ENCODE data around the gene TMEM52. TPM values are rescaled to one million over a fixed set of nuclear protein-coding genes. Genes with fewer than 3 reads are reported as not detected.

Gene TMEM52
- total and polyA plus RNA-seq, 2 of the 13 experiments (the other 11 are each of a cell fraction or from before 2014, with no cell fraction given) = 13.2 to 18.7 TPM

- TF ChIP-seq TBX2 (CRISPR knock-in tag; IDR thresholded peaks at IDR 0.05; ENCODE audit: borderline replicate concordance) = peak; percentile 36; the same call in 1 of the 2 replicates
- TF ChIP-seq RCOR2 (CRISPR knock-in tag; IDR thresholded peaks at IDR 0.05) = no peak
- peak; percentile 71; the same call in 1 of the 2 replicates for TF ChIP-seq ERF (CRISPR knock-in tag; IDR thresholded peaks at IDR 0.05)
- no peak for TF ChIP-seq HNRNPUL1 (IDR thresholded peaks at IDR 0.05; ENCODE audit: low read depth, low read length)
- no peak for TF ChIP-seq TMF1 (CRISPR knock-in tag; IDR thresholded peaks at IDR 0.05; ENCODE audit: low read depth)
- no peak for TF ChIP-seq ZNF557 (CRISPR knock-in tag; IDR thresholded peaks at IDR 0.05)
- TF ChIP-seq, protein P1, sequence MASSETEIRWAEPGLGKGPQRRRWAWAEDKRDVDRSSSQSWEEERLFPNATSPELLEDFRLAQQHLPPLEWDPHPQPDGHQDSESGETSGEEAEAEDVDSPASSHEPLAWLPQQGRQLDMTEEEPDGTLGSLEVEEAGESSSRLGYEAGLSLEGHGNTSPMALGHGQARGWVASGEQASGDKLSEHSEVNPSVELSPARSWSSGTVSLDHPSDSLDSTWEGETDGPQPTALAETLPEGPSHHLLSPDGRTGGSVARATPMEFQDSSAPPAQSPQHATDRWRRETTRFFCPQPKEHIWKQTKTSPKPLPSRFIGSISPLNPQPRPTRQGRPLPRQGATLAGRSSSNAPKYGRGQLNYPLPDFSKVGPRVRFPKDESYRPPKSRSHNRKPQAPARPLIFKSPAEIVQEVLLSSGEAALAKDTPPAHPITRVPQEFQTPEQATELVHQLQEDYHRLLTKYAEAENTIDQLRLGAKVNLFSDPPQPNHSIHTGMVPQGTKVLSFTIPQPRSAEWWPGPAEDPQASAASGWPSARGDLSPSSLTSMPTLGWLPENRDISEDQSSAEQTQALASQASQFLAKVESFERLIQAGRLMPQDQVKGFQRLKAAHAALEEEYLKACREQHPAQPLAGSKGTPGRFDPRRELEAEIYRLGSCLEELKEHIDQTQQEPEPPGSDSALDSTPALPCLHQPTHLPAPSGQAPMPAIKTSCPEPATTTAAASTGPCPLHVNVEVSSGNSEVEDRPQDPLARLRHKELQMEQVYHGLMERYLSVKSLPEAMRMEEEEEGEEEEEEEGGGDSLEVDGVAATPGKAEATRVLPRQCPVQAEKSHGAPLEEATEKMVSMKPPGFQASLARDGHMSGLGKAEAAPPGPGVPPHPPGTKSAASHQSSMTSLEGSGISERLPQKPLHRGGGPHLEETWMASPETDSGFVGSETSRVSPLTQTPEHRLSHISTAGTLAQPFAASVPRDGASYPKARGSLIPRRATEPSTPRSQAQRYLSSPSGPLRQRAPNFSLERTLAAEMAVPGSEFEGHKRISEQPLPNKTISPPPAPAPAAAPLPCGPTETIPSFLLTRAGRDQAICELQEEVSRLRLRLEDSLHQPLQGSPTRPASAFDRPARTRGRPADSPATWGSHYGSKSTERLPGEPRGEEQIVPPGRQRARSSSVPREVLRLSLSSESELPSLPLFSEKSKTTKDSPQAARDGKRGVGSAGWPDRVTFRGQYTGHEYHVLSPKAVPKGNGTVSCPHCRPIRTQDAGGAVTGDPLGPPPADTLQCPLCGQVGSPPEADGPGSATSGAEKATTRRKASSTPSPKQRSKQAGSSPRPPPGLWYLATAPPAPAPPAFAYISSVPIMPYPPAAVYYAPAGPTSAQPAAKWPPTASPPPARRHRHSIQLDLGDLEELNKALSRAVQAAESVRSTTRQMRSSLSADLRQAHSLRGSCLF (CRISPR knock-in tag; IDR thresholded peaks at IDR 0.05; ENCODE audit: borderline replicate concordance) = no peak
- no peak for TF ChIP-seq FOSL1 (CRISPR knock-in tag; IDR thresholded peaks at IDR 0.05; ENCODE audit: borderline replicate concordance)
- TF ChIP-seq ZNF556 (CRISPR knock-in tag; IDR thresholded peaks at IDR 0.05; ENCODE audit: borderline replicate concordance) = no peak
- TF ChIP-seq SOX13 (IDR thresholded peaks at IDR 0.05) = no peak
- TF ChIP-seq SOX13 (CRISPR knock-in tag; conservative IDR thresholded peaks at IDR 0.05 in 1 of 2, IDR thresholded peaks at IDR 0.05 in 1 of 2) = peak in 1 of 2 experiments; percentile 48; a peak in 1 of 4 replicates
- no peak for TF ChIP-seq SCMH1 (CRISPR knock-in tag; IDR thresholded peaks at IDR 0.05; ENCODE audit: borderline replicate concordance)
- TF ChIP-seq ZNF446 (CRISPR knock-in tag; IDR thresholded peaks at IDR 0.05) = no peak
- TF ChIP-seq ZNF510 (CRISPR knock-in tag; IDR thresholded peaks at IDR 0.05; ENCODE audit: low read depth) = no peak
- TF ChIP-seq BCL6 (CRISPR knock-in tag; IDR thresholded peaks at IDR 0.05) = 0 out of 2 replicates have a peak, but pooled peaks have one; percentile 32
- TF ChIP-seq REL (CRISPR knock-in tag; conservative IDR thresholded peaks at IDR 0.05) = no peak
- TF ChIP-seq HNF1B (CRISPR knock-in tag; IDR thresholded peaks at IDR 0.05) = peak; percentile 67; the same call in 1 of the 2 replicates
- TF ChIP-seq, protein P2, sequence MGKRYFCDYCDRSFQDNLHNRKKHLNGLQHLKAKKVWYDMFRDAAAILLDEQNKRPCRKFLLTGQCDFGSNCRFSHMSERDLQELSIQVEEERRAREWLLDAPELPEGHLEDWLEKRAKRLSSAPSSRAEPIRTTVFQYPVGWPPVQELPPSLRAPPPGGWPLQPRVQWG (CRISPR knock-in tag; IDR thresholded peaks at IDR 0.05; ENCODE audit: borderline replicate concordance, low read depth) = no peak
- TF ChIP-seq ZFP62 (CRISPR knock-in tag; IDR thresholded peaks at IDR 0.05) = no peak
- TF ChIP-seq ZNF782 (CRISPR knock-in tag; IDR thresholded peaks at IDR 0.05; ENCODE audit: borderline replicate concordance) = no peak
- TF ChIP-seq GFI1 (CRISPR knock-in tag; IDR thresholded peaks at IDR 0.05; ENCODE audit: borderline replicate concordance) = 0 out of 2 replicates have a peak, but pooled peaks have one; percentile 33
- TF ChIP-seq ZBTB1 (CRISPR knock-in tag; IDR thresholded peaks at IDR 0.05; ENCODE audit: borderline replicate concordance) = no peak
Observed at GRCh38 chr1:1906185-1907097, 12.6 kb downstream of the TMEM52 start (continued).
